ENCODE data around the gene SASH1. TPM values are rescaled to one million over a fixed set of nuclear protein-coding genes. Genes with fewer than 3 reads are reported as not detected.
A peak's percentile ranks its signal among the peaks of the same experiment; 100 is the strongest.

The SASH1 gene
- total RNA-seq, 1 donor: 39.7 TPM

- TF ChIP-seq, protein P1, sequence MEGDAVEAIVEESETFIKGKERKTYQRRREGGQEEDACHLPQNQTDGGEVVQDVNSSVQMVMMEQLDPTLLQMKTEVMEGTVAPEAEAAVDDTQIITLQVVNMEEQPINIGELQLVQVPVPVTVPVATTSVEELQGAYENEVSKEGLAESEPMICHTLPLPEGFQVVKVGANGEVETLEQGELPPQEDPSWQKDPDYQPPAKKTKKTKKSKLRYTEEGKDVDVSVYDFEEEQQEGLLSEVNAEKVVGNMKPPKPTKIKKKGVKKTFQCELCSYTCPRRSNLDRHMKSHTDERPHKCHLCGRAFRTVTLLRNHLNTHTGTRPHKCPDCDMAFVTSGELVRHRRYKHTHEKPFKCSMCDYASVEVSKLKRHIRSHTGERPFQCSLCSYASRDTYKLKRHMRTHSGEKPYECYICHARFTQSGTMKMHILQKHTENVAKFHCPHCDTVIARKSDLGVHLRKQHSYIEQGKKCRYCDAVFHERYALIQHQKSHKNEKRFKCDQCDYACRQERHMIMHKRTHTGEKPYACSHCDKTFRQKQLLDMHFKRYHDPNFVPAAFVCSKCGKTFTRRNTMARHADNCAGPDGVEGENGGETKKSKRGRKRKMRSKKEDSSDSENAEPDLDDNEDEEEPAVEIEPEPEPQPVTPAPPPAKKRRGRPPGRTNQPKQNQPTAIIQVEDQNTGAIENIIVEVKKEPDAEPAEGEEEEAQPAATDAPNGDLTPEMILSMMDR (IDR thresholded peaks at IDR 0.05; ENCODE audit: insufficient read depth, low read depth, low read length): no peak
- DNase-seq (ENCODE audit: low read depth): no peak
- H3K4me3 ChIP-seq (ENCODE audit: low read depth, low read length): no peak overlapping the region
Measured at GRCh38 chr6:148406579-148407371, 64.1 kb downstream of the SASH1 start.

DNA sequence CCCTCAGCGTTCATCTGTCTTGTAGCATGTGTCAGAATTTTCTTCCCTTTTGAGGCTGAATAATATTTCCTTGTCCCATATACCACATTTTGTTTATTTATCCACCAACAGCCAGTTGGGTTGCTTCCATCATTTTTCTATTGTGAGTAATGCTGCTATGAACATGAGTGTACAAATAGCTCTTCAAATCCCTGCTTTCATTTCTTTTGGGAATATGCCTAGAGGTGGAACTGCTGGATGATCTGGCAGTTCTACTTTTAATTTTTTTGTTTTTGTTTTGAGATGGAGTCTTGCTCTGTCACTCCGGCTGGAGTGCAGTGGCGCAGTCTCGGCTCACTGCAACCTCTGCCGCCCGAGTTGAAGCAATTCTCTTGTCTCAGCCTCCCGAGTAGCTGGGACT, 64.7 kb downstream of the SASH1 start:
- H3K4me3 ChIP-seq (ENCODE audit: low read depth, low read length): no peak overlapping the region
- peak; percentile 88 for DNase-seq (ENCODE audit: low read depth)
- TF ChIP-seq, protein P1 (IDR thresholded peaks at IDR 0.05; ENCODE audit: insufficient read depth, low read depth, low read length): no peak

- DNase-seq (ENCODE audit: low read depth): no peak
- H3K4me3 ChIP-seq (ENCODE audit: low read depth, low read length): no peak overlapping the region
- TF ChIP-seq, protein P1 (IDR thresholded peaks at IDR 0.05; ENCODE audit: insufficient read depth, low read depth, low read length): no peak
Measured at GRCh38 chr6:148413321-148414091, 70.9 kb downstream of the SASH1 start.

- TF ChIP-seq, protein P1 (IDR thresholded peaks at IDR 0.05; ENCODE audit: insufficient read depth, low read depth, low read length): no peak
- H3K4me3 ChIP-seq (ENCODE audit: low read depth, low read length): no peak overlapping the region
- no peak for DNase-seq (ENCODE audit: low read depth)
Measured at GRCh38 chr6:148414092-148414489, 71.5 kb downstream of the SASH1 start.

GRCh38 chr6:148414836-148415235, 72.2 kb downstream of the SASH1 start:
- H3K4me3 ChIP-seq (ENCODE audit: low read depth, low read length): no peak overlapping the region
- DNase-seq (ENCODE audit: low read depth): peak; percentile 69
- TF ChIP-seq, protein P1 (IDR thresholded peaks at IDR 0.05; ENCODE audit: insufficient read depth, low read depth, low read length): no peak

DNA sequence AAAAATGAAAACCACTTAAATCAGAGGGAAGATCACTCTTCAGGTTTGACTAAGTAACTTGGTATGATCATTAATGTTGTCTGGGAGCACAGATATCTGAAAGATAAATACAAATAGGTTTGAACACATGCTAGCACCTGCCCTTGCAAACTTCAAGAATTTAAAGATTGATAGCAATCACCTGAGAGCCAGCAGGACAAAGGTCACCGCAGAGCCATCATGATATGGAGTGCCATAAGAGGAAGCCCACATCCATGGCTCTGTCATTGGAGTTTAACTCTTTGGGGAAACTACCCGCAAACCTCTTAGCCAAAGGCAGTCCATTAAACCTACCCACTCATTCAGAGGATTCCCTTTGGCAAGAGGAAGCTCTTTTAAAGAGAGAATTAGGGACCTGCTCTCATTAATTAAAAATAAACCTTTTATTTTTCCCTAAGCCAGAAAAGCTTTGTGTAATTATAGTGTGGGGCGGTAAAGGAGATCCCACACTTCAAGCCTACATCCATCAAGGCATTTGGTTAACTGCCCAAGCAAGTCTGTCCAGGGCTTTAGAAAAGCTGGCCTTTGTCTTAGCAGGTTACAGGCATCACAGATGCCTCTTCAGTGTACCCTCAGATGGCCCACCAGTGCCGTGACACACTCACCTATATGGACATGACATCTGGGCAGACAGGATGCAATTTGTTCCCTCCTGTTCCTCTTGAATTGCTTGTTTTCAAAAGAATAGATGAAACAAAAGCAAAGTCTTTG, 73.0 kb downstream of the SASH1 start:
- no peak for DNase-seq (ENCODE audit: low read depth)
- TF ChIP-seq, protein P1 (IDR thresholded peaks at IDR 0.05; ENCODE audit: insufficient read depth, low read depth, low read length): no peak
- no peak overlapping the region for H3K4me3 ChIP-seq (ENCODE audit: low read depth, low read length)
